H9 (cell line): ENCODE measurements around the gene PLB1. TPM values are rescaled to one million over a fixed set of nuclear protein-coding genes. Genes with fewer than 3 reads are reported as not detected.

Experiments
- DNase-seq: peaks from one replicate; pipeline ENCODE4 v3.0.0-alpha.2; 2017
- H2AFZ ChIP-seq: one replicate; pipeline ENCODE4 v1.6.1; 2013; ENCODE audit warnings: mild to moderate bottlenecking, low read length, control low read depth, moderate library complexity
- H2AK5ac ChIP-seq: 2 replicates; pipeline ENCODE4 v1.6.1; 2013; ENCODE audit warnings: low read length, control low read depth, mixed read lengths; ENCODE audit not compliant: insufficient read length
- H2BK120ac ChIP-seq: one replicate; pipeline ENCODE4 v1.6.1; 2013; ENCODE audit warnings: low read depth, mild to moderate bottlenecking, low read length, control low read depth, inconsistent platforms; ENCODE audit not compliant: poor library complexity, severe bottlenecking
- H2BK12ac ChIP-seq: 2 replicates; pipeline ENCODE4 v1.6.1; 2013; ENCODE audit warnings: low read length, control low read depth, mixed read lengths, low read depth; ENCODE audit not compliant: insufficient read length
- H2BK15ac ChIP-seq: 2 replicates; pipeline ENCODE4 v1.6.1; 2013; ENCODE audit warnings: low read depth, low read length, control low read depth
- H2BK20ac ChIP-seq: one replicate; pipeline ENCODE4 v1.6.1; 2013; ENCODE audit warnings: low read depth, mild to moderate bottlenecking, low read length, control low read depth, inconsistent platforms; ENCODE audit not compliant: poor library complexity, severe bottlenecking
- H2BK5ac ChIP-seq: 2 replicates; pipeline ENCODE4 v1.6.1; 2013; ENCODE audit warnings: low read length, control low read depth, mixed read lengths; ENCODE audit not compliant: insufficient read length
- H3K14ac ChIP-seq: 2 replicates; pipeline ENCODE4 v1.6.1; 2013; ENCODE audit warnings: low read length, control low read depth; ENCODE audit not compliant: insufficient read depth
- H3K18ac ChIP-seq: 2 replicates; pipeline ENCODE4 v1.6.1; 2013; ENCODE audit warnings: low read depth, mild to moderate bottlenecking, mixed read lengths, low read length, control low read depth; ENCODE audit not compliant: insufficient read length
- H3K23ac ChIP-seq: 2 replicates; pipeline ENCODE4 v1.6.1; 2013; ENCODE audit warnings: low read length, control low read depth, mixed read lengths, low read depth; ENCODE audit not compliant: insufficient read length
- H3K23me2 ChIP-seq: 2 replicates; pipeline ENCODE4 v1.6.1; 2013; ENCODE audit warnings: low read depth, mild to moderate bottlenecking, mixed read lengths, low read length, control low read depth; ENCODE audit not compliant: insufficient read length, poor library complexity, severe bottlenecking
- H3K27ac ChIP-seq: 2 replicates; pipeline ENCODE4 v1.5.1; 2013; ENCODE audit warnings: low read length, control low read depth, mixed read lengths, low read depth; ENCODE audit not compliant: insufficient read length
- H3K27me3 ChIP-seq: 2 replicates; pipeline ENCODE4 v1.6.1; 2013; ENCODE audit warnings: low read length, control low read depth, inconsistent platforms; ENCODE audit not compliant: insufficient read depth
- H3K4ac ChIP-seq: 2 replicates; pipeline ENCODE4 v1.6.1; 2013; ENCODE audit warnings: low read depth, mild to moderate bottlenecking, control low read depth, inconsistent platforms, low read length, moderate library complexity
- H3K4me1 ChIP-seq: 2 replicates; pipeline ENCODE4 v1.6.1; 2013; ENCODE audit warnings: low read length, control low read depth, inconsistent platforms; ENCODE audit not compliant: insufficient read depth
- H3K4me2 ChIP-seq: 2 replicates; pipeline ENCODE4 v1.6.1; 2013; ENCODE audit warnings: low read length, control low read depth, mixed read lengths; ENCODE audit not compliant: insufficient read length, insufficient read depth
- H3K56ac ChIP-seq: 2 replicates; pipeline ENCODE4 v1.6.1; 2013; ENCODE audit warnings: low read depth, mild to moderate bottlenecking, mixed read lengths, low read length, control low read depth; ENCODE audit not compliant: insufficient read length
- H3K79me1 ChIP-seq: 2 replicates; pipeline ENCODE4 v1.6.1; 2013; ENCODE audit warnings: low read depth, mild to moderate bottlenecking, moderate library complexity, low read length, control low read depth, inconsistent platforms; ENCODE audit not compliant: insufficient read depth, poor library complexity, severe bottlenecking
- H3K79me2 ChIP-seq: 2 replicates; pipeline ENCODE4 v1.6.1; 2013; ENCODE audit warnings: low read length, control low read depth, inconsistent platforms; ENCODE audit not compliant: insufficient read depth
- H3K9ac ChIP-seq: 2 replicates; pipeline ENCODE4 v1.6.1; 2013; ENCODE audit warnings: low read length, control low read depth, mixed read lengths; ENCODE audit not compliant: insufficient read length; ENCODE audit errors: extremely low read depth
- H3K9me3 ChIP-seq: one replicate; pipeline ENCODE4 v1.6.1; 2013; ENCODE audit warnings: low read depth, low read length, inconsistent platforms; ENCODE audit not compliant: control insufficient read depth
- H3T11ph ChIP-seq: one replicate; pipeline ENCODE4 v1.6.1; 2013; ENCODE audit warnings: mild to moderate bottlenecking, low read length, control low read depth, inconsistent platforms
- H4K20me1 ChIP-seq: one replicate; pipeline ENCODE4 v1.6.1; 2013; ENCODE audit not compliant: control insufficient read depth, insufficient read length, insufficient read depth
- H4K5ac ChIP-seq: 2 replicates; pipeline ENCODE4 v1.6.1; 2013; ENCODE audit warnings: low read depth, mild to moderate bottlenecking, mixed read lengths, low read length, control low read depth; ENCODE audit not compliant: insufficient read length
- H4K8ac ChIP-seq: replicated peaks from 2 replicates; pipeline ENCODE4 v1.6.1; 2013; ENCODE audit warnings: low read length, control low read depth, mixed read lengths, low read depth; ENCODE audit not compliant: insufficient read length
- H4K91ac ChIP-seq: 2 replicates; pipeline ENCODE4 v1.6.1; 2013; ENCODE audit warnings: low read depth, mild to moderate bottlenecking, moderate library complexity, mixed read lengths, low read length, control low read depth; ENCODE audit not compliant: insufficient read length
- H3K27ac Mint-ChIP-seq, 3 experiments: 2 replicates in 2 of 3; 3 replicates in 1 of 3; pipeline ENCODE4 v1.8.0; 2020 to 2021; ENCODE audit warnings: mixed read lengths in 3 of 3, mild to moderate bottlenecking in 1 of 3, moderate library complexity in 1 of 3
- H3K27me3 Mint-ChIP-seq: 2 replicates; pipeline ENCODE4 v1.8.0; 2021; ENCODE audit warnings: low read depth, mild to moderate bottlenecking, moderate library complexity, mixed read lengths
- H3K36me3 Mint-ChIP-seq, 3 experiments: 2 replicates in 2 of 3; 3 replicates in 1 of 3; pipeline ENCODE4 v1.8.0; 2020 to 2021; ENCODE audit warnings: low read depth in 3 of 3, mixed read lengths in 3 of 3; ENCODE audit not compliant: insufficient read depth in 1 of 3
- H3K4me1 Mint-ChIP-seq, 2 experiments: 2 replicates each; pipeline ENCODE4 v1.8.0; 2020; ENCODE audit warnings: mixed read lengths in 2 of 2
- H3K4me3 Mint-ChIP-seq, 2 experiments: 2 replicates in 1 of 2; 3 replicates in 1 of 2; pipeline ENCODE4 v1.8.0; 2020 to 2021; ENCODE audit warnings: mild to moderate bottlenecking in 2 of 2, mixed read lengths in 2 of 2, moderate library complexity in 1 of 2
- H3K9me3 Mint-ChIP-seq, 2 experiments: 2 replicates in 1 of 2; 3 replicates in 1 of 2; pipeline ENCODE4 v1.8.0; 2020; ENCODE audit warnings: mild to moderate bottlenecking in 2 of 2, mixed read lengths in 2 of 2, moderate library complexity in 1 of 2
- WGBS: extraction: QIAGEN DNeasy Blood & Tissue Kit; methylation state at CpG from one replicate; pipeline ENCODE4 v1.1.7; 2013; ENCODE audit warnings: missing lambda C conversion rate, low lambda C conversion rate, mixed read lengths; ENCODE audit not compliant: insufficient read length; ENCODE audit errors: extremely low coverage; 5-methylcytosine and 5-hydroxymethylcytosine counted together
- total RNA-seq: library from RNA; stranded (reverse); gene quantifications from 2 replicates; pipeline ENCODE4 v1.2.1, GENCODE V29; 2021
- TF ChIP-seq, protein P1 (sequence below): fragments of 200-600 bp; sonication (generic); conservative IDR thresholded peaks from 3 replicates; pipeline ENCODE4 v1.8.0; 2021; ENCODE audit warnings: antibody characterized with exemption, mild to moderate bottlenecking

Gene PLB1
- total RNA-seq, 1 experiment from 2014 or later, result not detected

DNA sequence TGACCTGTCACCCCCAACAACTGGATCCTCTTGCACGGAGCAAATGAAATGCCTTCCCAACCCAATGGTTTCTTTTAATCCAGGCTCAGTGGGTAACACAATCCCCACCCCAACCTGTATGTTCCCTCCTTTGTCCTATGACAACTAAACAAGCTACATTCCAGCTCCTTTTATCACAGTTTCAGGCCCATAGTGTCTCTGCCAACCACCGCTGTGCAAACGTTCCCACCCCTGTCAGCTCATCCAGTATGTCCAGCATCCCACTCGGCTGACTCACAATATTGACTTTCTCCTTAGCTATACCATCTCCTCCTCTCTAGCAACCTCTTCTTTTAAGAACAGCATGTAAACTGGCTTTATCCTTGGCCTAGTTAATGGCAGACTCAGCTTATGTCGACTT lies 137.9 kb downstream of the PLB1 start:
- H3K4me2 ChIP-seq, result no peak overlapping the region
- no peak overlapping the region for H4K8ac ChIP-seq
- no peaks in the 10 kb centered on the region for H4K20me1 ChIP-seq
- H2BK12ac ChIP-seq, result no peak overlapping the region
- peaks cover 1% of the 10 kb centered on the region; the same call in 1 of the 2 replicates for H3K27me3 Mint-ChIP-seq
- no peak overlapping the region for H2BK15ac ChIP-seq
- peaks cover 0 to 6% of the 10 kb centered on the region in 2 experiments; a peak in 2 of 4 replicates for H3K4me1 Mint-ChIP-seq
- no peak overlapping the region for H4K5ac ChIP-seq
- no peak overlapping the region for H3K9ac ChIP-seq
- no peaks in the 10 kb centered on the region for H3K4me1 ChIP-seq
- no peak overlapping the region for H3K56ac ChIP-seq
- H3K23me2 ChIP-seq, result no peaks in the 10 kb centered on the region
- no peaks in the 10 kb centered on the region for H3K79me1 ChIP-seq
- no peak overlapping the region for H3T11ph ChIP-seq
- H3K27me3 ChIP-seq, result no peaks in the 10 kb centered on the region
- no peak for DNase-seq
- no peak overlapping the region for H2BK120ac ChIP-seq
- H3K79me2 ChIP-seq, result no peaks in the 10 kb centered on the region
- H4K91ac ChIP-seq, result no peak overlapping the region
- H3K18ac ChIP-seq, result no peak overlapping the region
- no peaks in the 10 kb centered on the region for H3K36me3 Mint-ChIP-seq
- no peak overlapping the region for H2AFZ ChIP-seq
- no peak overlapping the region for H3K27ac ChIP-seq
- no CpG with 5 or more reads among the region's 5 CpGs for WGBS
- no peak overlapping the region for H2BK20ac ChIP-seq
- no peak overlapping the region for H3K14ac ChIP-seq
- H3K4ac ChIP-seq, result no peak overlapping the region
- no peak overlapping the region for H3K4me3 Mint-ChIP-seq
- no peaks in the 10 kb centered on the region for H3K9me3 ChIP-seq
- H3K23ac ChIP-seq, result no peak overlapping the region
- TF ChIP-seq, protein P1, sequence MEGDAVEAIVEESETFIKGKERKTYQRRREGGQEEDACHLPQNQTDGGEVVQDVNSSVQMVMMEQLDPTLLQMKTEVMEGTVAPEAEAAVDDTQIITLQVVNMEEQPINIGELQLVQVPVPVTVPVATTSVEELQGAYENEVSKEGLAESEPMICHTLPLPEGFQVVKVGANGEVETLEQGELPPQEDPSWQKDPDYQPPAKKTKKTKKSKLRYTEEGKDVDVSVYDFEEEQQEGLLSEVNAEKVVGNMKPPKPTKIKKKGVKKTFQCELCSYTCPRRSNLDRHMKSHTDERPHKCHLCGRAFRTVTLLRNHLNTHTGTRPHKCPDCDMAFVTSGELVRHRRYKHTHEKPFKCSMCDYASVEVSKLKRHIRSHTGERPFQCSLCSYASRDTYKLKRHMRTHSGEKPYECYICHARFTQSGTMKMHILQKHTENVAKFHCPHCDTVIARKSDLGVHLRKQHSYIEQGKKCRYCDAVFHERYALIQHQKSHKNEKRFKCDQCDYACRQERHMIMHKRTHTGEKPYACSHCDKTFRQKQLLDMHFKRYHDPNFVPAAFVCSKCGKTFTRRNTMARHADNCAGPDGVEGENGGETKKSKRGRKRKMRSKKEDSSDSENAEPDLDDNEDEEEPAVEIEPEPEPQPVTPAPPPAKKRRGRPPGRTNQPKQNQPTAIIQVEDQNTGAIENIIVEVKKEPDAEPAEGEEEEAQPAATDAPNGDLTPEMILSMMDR, result no peak
- H3K9me3 Mint-ChIP-seq, result no peaks in the 10 kb centered on the region; a peak in 1 of 5 replicates
- no peak overlapping the region for H3K27ac Mint-ChIP-seq
- H2AK5ac ChIP-seq, result no peak overlapping the region
- H2BK5ac ChIP-seq, result no peak overlapping the region
